ENCODE data around the gene HNRNPK.
A peak's percentile ranks its signal among the peaks of the same experiment; 100 is the strongest.

Gene HNRNPK

DNA sequence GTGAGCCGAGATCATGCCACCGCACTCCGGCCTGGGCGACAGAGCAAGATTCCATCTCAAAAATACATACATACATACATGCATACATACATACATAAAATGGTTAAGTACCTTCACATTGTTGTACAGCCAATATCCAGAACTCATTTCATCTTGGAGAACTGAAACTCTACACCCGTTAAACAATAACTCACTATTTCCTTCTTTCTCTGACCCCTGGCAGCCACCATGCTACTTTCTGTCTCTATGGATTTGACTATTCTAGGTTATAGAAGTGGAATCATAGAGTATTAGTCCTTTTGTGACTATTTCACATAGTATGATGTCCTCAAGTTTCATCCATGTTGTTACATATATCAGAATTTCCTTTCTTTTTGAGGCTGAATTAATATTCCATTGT lies 49.1 kb downstream of the HNRNPK start:
- no peak for DNase-seq

DNA sequence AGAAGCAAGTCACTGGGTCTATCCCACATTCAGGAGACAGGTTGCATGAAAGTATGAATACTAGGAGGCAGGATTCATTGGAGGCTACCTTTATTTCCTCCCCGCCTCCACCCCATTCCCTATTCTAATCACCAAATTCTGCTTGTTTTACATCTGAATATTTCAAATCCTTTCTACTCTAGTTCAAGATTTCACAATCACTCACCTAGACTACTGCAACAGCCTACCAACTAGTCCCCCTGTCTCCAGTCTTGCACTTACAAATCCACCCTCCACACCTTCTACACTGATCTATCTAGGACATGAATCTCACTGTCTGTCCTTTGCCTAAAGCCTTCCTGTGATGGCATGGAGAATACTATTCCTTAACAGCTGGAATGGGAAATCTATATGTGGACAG lies 52.4 kb downstream of the HNRNPK start:
- no peak for DNase-seq

DNA sequence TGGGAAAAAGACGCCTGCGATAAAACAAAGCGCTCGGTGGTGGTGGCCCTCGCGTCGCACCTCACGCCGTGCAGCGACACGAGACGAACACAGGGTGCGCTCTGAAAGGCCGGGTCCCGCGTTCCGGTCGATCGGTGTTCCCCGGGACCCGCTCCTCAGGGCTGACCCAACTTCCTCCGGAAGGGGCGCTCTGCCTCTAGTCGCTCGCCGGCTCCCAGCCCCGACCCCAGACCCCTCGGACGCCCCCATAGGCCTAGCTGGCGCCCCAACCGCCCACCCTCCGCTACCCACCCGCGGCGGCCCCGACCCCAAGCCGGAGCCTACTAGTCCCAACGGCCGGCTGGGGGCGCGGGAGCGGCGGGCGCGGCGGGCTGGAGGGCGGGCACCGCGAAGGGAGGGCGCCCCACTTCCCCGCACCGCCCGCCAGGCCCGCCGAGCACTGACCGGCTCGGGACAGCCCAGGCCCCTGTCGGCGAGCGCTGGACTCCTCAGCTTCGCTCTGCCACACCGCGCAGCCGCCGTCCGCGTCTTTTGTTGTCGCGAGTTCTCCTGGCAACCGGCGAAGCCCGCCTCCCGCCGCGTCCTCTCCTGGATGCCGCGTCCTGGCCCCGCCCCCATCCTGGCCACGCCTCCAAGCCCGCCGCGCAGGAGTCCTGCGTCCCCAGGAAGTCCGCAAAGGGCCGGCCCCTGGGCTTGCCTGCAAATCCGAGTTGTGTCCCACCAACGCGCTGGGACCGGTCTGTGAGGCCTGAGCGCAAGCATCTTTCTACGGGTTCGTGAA lies 58.9 kb downstream of the HNRNPK start, which contains the start of gene KIF27:
TSS of gene KIF27 (minus strand) at position 506 of the 781 bp plus-strand sequence. CDS start 5,841 bp downstream, outside the sequence.
- peak; percentile 26 for DNase-seq

DNA sequence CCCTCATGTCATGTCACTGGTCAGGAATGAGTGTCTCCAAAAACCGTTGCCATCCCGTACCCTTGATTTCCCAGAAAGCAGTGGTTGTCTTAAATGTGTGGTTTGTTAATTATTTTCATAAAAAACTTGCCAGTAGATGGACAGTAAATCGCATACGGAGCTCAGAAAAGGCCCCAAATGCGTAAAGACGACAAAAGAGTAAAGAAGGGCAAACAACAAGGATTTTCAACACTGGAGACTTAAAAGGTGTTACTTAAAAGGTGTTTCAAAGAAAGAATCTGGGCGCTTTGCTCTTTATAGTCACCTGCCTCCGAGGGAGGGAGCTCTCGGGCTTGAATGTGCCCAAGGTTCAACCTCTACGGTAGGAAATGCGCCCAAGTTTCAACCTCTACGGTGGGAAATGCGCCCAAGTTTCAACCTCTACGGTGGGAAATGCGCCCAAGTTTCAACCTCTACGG lies 59.5 kb downstream of the HNRNPK start:
- DNase-seq, result no peak

DNA sequence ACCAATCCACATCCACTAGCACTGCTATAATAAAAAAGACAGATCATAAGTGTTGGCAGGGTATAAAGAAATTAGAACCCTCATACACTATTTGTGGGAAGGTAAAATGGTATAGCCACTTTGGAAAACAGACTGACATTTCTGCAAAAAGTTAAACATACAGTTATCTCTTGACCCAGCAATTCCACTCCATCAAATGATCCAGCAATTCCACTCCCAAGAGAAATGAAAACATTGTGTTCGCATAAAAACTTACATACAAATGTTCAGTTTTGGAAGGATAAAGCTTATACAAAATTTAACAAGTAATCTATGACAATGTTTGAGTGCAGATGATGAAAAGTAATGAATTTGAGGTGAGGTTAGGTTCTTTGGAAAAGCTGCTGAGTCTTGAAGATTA lies 60.9 kb downstream of the HNRNPK start:
- DNase-seq, result no peak
